Tibial nerve (tissue), 4 donors: ENCODE measurements around the gene MRTFB. TPM values are rescaled to one million over a fixed set of nuclear protein-coding genes. Genes with fewer than 3 reads are reported as not detected.
A peak's percentile ranks its signal among the peaks of the same experiment; 100 is the strongest.

ENCODE experiments used
- DNase-seq, 2 donors: peaks; one replicate each; pipeline ENCODE4 v3.0.0-alpha.2; 2019; ENCODE audit warnings: low spot score in 2 of 2
- H3K27ac ChIP-seq, 4 donors: fragments of 200-600 bp; sonication (generic) in 3 of 4; one replicate each; pipeline ENCODE4 v1.5.1; 2017 to 2019; ENCODE audit warnings: mild to moderate bottlenecking in 1 of 4
- H3K27me3 ChIP-seq, 2 donors: fragments of 200-600 bp; sonication (generic) in 1 of 2; one replicate each; pipeline versions ENCODE4 v1.5.1 to v1.6.0; 2017 to 2019
- H3K36me3 ChIP-seq, 3 donors: fragments of 200-600 bp; sonication (generic); one replicate each; pipeline ENCODE4 v1.5.1; 2018 to 2019
- H3K4me1 ChIP-seq, 4 donors: fragments of 200-600 bp; sonication (generic) in 3 of 4; one replicate each; pipeline ENCODE4 v1.5.1; 2017 to 2019
- H3K4me3 ChIP-seq, 4 donors: fragments of 200-600 bp; sonication (generic) in 3 of 4; one replicate each; pipeline ENCODE4 v1.5.1; 2017 to 2019; ENCODE audit warnings: mild to moderate bottlenecking in 1 of 4, moderate library complexity in 1 of 4
- H3K9me3 ChIP-seq, 4 donors: fragments of 200-600 bp; sonication (generic) in 3 of 4; one replicate each; pipeline ENCODE4 v1.5.1; 2017 to 2019
- EP300 ChIP-seq, 2 donors: sonication (generic); formaldehyde crosslinking; IDR thresholded peaks; one replicate each; pipeline ENCODE4 v1.6.1; 2017; ENCODE audit warnings: antibody characterized with exemption in 2 of 2, mild to moderate bottlenecking in 1 of 2
- POLR2A ChIP-seq, 2 donors: fragments of 450-650 bp; IDR thresholded peaks; one replicate each; pipeline ENCODE4 v1.6.1; 2017; ENCODE audit warnings: antibody characterized with exemption in 2 of 2, mild to moderate bottlenecking in 2 of 2, moderate library complexity in 2 of 2
- WGBS, 2 donors: methylation state at CpG; one replicate each; pipeline ENCODE4 v1.1.5; 2018; 5-methylcytosine and 5-hydroxymethylcytosine counted together
- total RNA-seq, 4 donors: library from RNA; depleted of rRNA; stranded (reverse); fragments of >200 nt; gene quantifications; one replicate each; pipeline ENCODE4 v1.1.0, GENCODE V29; 2016
- TF ChIP-seq, protein P1 (sequence below), 5 experiments: fragments of 200-600 bp in 3 of 5; fragments of 450-650 bp in 2 of 5; sonication (generic) in 3 of 5; IDR thresholded peaks; one replicate each; pipeline ENCODE4 v1.5.1; 2016 to 2019; ENCODE audit warnings: antibody characterized with exemption in 5 of 5, mild to moderate bottlenecking in 3 of 5, moderate library complexity in 2 of 5

Gene MRTFB
- total RNA-seq, 4 donors from 2014 or later: 35.6 to 76.9 (median 61.8) TPM

GRCh38 chr16:14202095-14202494, 131.0 kb downstream of the MRTFB start:
- no peak for TF ChIP-seq EP300 (IDR thresholded peaks at IDR 0.05)
- TF ChIP-seq POLR2A (IDR thresholded peaks at IDR 0.05): no peak
- TF ChIP-seq, protein P1, sequence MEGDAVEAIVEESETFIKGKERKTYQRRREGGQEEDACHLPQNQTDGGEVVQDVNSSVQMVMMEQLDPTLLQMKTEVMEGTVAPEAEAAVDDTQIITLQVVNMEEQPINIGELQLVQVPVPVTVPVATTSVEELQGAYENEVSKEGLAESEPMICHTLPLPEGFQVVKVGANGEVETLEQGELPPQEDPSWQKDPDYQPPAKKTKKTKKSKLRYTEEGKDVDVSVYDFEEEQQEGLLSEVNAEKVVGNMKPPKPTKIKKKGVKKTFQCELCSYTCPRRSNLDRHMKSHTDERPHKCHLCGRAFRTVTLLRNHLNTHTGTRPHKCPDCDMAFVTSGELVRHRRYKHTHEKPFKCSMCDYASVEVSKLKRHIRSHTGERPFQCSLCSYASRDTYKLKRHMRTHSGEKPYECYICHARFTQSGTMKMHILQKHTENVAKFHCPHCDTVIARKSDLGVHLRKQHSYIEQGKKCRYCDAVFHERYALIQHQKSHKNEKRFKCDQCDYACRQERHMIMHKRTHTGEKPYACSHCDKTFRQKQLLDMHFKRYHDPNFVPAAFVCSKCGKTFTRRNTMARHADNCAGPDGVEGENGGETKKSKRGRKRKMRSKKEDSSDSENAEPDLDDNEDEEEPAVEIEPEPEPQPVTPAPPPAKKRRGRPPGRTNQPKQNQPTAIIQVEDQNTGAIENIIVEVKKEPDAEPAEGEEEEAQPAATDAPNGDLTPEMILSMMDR (IDR thresholded peaks at IDR 0.05): no peak
- no peaks in the 10 kb centered on the region for H3K27me3 ChIP-seq
- H3K9me3 ChIP-seq: no peaks in the 10 kb centered on the region
- H3K4me3 ChIP-seq: peak overlapping the region in 1 of 4 donors; percentile 18
- H3K27ac ChIP-seq: peak overlapping the region in 1 of 4 donors; percentile 56
- no peak for DNase-seq
- 63 to 65% methylated on average over 3 of the region's 3 CpGs for WGBS, 2 donors
- peaks cover 0 to 15% (median 7%) of the 10 kb centered on the region in 4 donors for H3K4me1 ChIP-seq
- H3K36me3 ChIP-seq: no peaks in the 10 kb centered on the region

GRCh38 chr16:14202697-14203096, 131.6 kb downstream of the MRTFB start:
- no peaks in the 10 kb centered on the region for H3K27me3 ChIP-seq
- H3K4me1 ChIP-seq: peaks cover 0 to 15% (median 7%) of the 10 kb centered on the region in 4 donors
- no peak for DNase-seq
- TF ChIP-seq, protein P1 (IDR thresholded peaks at IDR 0.05): peak in 3 of 5 experiments; percentile 11 to 15 (median 12)
- no peak for TF ChIP-seq EP300 (IDR thresholded peaks at IDR 0.05)
- no peaks in the 10 kb centered on the region for H3K36me3 ChIP-seq
- no peak overlapping the region for H3K27ac ChIP-seq
- H3K4me3 ChIP-seq: no peak overlapping the region
- no peaks in the 10 kb centered on the region for H3K9me3 ChIP-seq

GRCh38 chr16:14203166-14203565, 132.0 kb downstream of the MRTFB start:
- Histone ChIP-seq H3K9me3 (no peaks in the 10 kb centered on the region), H3K27me3 (no peaks in the 10 kb centered on the region), H3K27ac (no peak overlapping the region), H3K4me3 (no peak overlapping the region), H3K4me1 (peaks cover 0 to 15% (median 7%) of the 10 kb centered on the region in 4 donors), H3K36me3 (no peaks in the 10 kb centered on the region)
- no peak for TF ChIP-seq POLR2A (IDR thresholded peaks at IDR 0.05)
- TF ChIP-seq, protein P1 (IDR thresholded peaks at IDR 0.05): no peak
- 39 to 41% methylated on average over 2 of the region's 2 CpGs for WGBS, 2 donors
- no peak for DNase-seq

GRCh38 chr16:14205666-14206065, 134.5 kb downstream of the MRTFB start:
- DNase-seq: no peak
- Histone ChIP-seq H3K4me3 (no peak overlapping the region), H3K4me1 (peaks cover 0 to 15% (median 7%) of the 10 kb centered on the region in 4 donors), H3K27ac (no peak overlapping the region), H3K36me3 (no peaks in the 10 kb centered on the region), H3K27me3 (no peaks in the 10 kb centered on the region), H3K9me3 (no peaks in the 10 kb centered on the region)
- TF ChIP-seq POLR2A (IDR thresholded peaks at IDR 0.05): no peak
- TF ChIP-seq, protein P1 (IDR thresholded peaks at IDR 0.05): no peak
- TF ChIP-seq EP300 (IDR thresholded peaks at IDR 0.05): no peak
- 83 to 88% methylated on average over 3 of the region's 3 CpGs for WGBS, 2 donors

GRCh38 chr16:14211856-14212543, 140.9 kb downstream of the MRTFB start:
- Histone ChIP-seq H3K27me3 (no peaks in the 10 kb centered on the region), H3K27ac (no peak overlapping the region), H3K4me1 (no peaks in the 10 kb centered on the region), H3K4me3 (no peak overlapping the region), H3K36me3 (peaks cover 0 to 28% (median 1%) of the 10 kb centered on the region in 3 donors), H3K9me3 (no peaks in the 10 kb centered on the region)
- no peak for DNase-seq
- WGBS, 2 donors: 96 to 97% methylated on average over 6 of the region's 6 CpGs
- TF ChIP-seq, protein P1 (IDR thresholded peaks at IDR 0.05): no peak
- TF ChIP-seq EP300 (IDR thresholded peaks at IDR 0.05): no peak
- no peak for TF ChIP-seq POLR2A (IDR thresholded peaks at IDR 0.05)
